GM19099 (cell line): ENCODE data around the gene MTCH1.

ENCODE experiments used
- POLR2A ChIP-seq: IDR thresholded peaks from 3 replicates; pipeline ENCODE4 v1.6.1; 2011; ENCODE audit warnings: low read depth; ENCODE audit not compliant: insufficient read length; ENCODE audit errors: extremely low read depth

Gene MTCH1

DNA sequence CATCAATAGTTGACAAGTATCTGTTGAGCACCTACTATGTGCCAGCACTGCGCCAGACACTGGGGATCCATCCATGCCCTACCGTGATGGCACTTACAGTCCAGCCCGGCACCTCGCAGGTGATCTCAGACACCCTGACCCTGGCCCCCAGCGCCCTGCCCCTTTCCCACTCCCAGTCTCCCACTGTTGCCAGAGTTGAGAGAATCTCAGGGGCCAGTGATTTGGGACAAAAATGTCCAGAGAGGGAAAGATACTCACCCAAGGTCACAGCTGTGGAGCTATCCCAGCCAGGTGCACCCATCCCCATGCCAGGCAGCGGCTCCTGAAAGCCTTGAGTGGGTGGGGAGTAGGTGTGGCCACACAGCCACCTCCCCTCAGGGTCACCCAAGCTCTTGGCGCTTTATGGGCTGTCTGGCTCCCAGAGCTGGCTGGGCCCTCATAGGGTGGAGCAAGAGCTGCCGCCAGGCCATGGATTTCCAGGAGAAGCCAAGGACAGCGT is 28.2 kb downstream of the MTCH1 start:
- TF ChIP-seq POLR2A: no peak

DNA sequence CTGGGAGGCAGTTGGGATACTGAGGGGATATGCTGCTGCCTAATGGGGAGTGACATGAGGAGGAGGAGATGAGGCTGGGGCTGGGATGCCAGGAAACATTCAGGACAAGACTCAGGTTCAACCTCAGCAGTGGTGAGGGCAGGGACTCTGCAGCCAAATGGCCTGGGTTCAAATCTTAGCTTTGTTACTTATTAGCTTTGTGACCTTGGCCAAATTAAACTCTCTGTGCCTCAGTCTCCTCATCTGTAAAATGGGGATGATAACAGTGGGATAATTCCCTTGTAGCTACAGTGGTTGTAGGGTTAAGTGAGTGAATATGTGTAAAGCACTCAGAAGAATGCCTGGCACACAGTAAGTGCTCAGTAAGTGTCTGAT is 29.6 kb downstream of the MTCH1 start:
- no peak for TF ChIP-seq POLR2A

DNA sequence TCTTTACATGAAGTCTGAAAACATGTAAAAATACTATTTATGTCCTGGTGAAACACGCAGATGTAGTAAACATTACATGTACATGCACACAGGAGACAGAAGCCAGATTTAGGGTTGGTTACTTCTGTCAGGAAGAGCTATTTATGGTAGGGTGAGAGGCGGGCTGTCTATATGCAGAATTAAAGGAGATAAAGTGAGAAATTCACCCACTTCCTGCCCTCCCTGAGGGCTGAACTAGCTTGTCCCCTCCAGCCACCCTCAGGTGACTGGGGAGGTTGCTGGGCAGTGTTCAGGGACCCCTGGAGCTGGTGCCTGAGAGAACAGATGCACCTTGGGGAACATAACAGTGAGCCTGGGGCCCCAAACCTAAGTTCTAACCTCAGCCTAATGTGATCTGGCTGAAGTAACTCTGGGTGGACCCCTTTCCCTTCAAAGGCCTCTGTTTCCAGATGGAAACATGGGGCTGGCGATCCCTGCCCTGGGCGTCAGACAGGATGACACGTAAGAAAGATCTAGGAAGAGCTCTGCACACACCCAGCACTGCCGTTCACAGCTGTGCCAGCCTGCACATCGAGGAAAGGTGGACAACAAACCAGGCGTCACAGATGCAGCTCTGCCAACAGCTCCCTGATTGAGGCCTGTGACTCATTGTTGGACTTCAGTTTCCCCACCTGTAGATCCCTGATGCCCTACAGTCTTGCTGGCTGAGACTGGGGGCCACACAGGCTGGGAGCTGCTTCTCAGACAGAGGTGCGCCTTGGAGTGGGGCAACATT is 30.1 kb downstream of the MTCH1 start:
- no peak for TF ChIP-seq POLR2A

DNA sequence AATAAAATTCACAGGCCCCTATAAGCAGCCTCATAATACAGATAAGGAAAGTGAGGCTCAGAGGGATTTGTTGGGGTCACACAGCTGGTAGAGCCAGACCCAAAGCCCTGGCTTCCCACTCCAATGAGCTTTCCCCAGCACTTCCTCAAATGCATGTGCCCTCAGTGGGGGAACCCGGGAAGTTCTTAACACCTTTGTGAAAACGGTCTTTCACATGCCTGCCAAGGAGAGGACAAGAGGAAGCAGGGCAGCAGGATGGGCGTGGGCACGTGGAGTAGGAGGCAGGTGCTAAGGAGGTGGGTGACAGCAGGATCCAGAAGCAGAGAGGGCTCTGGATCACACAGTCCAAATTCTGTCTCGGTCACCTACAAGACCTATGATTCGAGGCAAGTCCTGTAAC is 30.9 kb downstream of the MTCH1 start:
- no peak for TF ChIP-seq POLR2A

DNA sequence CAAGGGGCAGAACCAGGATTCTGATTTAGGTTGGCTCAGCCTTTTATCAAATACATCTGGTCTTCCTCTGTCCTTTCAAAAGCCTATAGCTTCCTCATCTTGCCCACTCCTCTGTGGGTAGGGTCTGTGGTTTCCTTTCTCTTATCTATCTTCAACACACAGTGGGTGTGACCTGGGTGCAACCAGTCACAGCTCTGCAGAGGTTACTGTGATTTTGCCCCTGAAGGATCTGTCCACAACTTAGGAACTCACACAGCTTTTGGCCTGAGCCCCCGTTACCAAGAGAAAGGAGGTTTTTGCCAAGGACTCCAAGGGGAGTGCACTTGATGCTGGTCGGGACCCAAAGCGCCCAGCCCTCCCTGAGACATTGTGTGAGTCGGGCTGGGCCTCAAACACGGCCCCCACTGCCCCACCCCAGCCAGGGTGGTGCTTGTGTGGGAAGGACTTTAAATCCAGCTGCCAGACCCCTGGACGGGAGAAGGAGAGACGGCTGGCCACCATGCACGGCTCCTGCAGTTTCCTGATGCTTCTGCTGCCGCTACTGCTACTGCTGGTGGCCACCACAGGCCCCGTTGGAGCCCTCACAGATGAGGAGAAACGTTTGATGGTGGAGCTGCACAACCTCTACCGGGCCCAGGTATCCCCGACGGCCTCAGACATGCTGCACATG is 31.6 kb downstream of the MTCH1 start, which contains the start of gene PI16:
Gene PI16 (plus strand): TSS at position 477 of the 670 bp plus-strand sequence. CDS start 23 bp downstream, at position 500.
- no peak for TF ChIP-seq POLR2A

DNA sequence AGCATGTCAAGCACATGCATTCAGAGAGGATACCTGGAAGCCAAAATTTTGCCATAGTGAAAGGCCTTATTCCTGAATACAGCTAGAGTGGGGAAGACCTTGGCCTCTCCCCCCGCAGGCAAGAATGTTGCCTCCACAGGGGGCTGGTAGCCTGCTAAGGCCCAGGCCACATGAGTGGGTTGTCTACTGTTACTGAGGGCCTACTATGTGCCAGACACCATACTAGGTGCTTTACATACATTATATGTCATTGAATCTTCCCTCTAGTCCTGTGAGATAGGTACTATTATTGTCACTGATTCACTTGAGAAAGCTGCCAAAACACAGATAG is 32.1 kb downstream of the MTCH1 start:
- TF ChIP-seq POLR2A: no peak

DNA sequence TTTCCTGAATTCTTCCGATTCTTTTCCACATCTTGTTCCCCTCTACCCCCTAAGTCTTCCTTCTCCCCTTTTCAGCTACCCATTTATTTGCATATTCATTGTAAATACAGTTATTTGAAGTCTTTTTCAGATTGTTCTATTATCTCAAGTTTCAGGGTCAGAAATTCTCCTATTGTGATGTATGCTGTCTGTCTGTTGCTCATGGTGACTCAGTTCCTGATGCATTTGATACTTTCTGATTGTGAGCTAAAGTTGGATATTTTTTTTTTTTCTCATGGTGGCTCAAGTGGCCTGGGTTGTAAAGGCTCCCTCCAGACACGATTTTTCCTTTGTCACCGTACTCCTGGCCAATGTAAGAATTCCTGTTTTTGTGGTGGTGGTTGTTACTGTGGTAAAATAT is 36.4 kb downstream of the MTCH1 start:
- no peak for TF ChIP-seq POLR2A

DNA sequence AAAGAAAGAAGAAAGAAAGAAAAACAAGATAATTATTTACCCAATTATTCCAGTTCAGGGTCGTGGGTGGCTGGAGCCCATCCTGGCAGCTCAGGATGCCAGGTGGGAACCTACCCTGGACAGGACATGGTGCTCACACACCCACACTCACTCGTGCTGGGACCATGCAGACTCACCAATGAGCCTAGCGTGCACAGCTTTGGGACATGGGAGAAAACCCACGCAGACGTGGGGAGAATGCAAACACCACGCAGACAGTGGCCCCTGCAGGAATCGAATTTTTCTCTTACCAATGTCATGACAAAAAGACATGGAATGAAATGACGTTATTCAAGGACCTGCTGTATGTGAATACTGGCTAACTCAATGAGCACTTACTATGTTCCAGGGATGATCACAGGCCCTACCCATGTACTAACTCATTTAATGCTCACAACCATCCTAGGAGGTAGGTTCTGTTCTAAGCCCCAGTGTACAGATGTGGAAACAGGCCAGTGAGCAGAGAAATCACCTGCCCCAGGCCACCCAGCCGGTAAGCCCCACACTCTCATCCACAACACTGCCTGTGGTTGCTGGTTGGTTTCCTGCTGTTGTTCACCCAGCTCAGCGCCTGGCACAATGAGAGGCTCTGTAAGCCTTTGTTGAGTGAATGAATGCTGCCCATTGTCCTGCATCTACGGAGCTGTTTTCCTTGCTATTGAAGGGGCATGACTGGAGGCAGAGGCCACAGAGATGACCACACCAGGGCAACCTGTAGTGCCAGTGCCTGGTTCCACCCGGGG is 38.2 kb downstream of the MTCH1 start:
- TF ChIP-seq POLR2A: no peak

DNA sequence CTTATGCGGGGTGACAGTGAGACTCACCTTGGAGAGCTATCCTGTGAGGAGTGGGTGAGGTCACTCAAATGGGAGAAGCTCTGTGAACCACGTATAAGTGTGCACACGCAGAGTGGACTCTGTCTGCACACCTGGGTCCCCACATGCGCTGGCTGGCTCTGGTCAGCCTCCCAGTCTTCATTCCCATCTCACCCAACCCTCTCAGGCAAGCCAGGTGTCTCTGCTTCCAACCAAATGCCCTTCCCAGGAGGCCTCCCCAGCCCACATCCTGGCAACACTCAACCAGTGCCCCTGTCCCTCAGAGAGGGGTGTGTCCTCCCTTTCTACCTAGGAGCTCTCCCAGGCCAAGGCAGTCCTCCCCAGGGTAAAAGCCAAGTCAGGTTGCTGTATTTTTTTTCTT is 39.5 kb downstream of the MTCH1 start:
- no peak for TF ChIP-seq POLR2A

DNA sequence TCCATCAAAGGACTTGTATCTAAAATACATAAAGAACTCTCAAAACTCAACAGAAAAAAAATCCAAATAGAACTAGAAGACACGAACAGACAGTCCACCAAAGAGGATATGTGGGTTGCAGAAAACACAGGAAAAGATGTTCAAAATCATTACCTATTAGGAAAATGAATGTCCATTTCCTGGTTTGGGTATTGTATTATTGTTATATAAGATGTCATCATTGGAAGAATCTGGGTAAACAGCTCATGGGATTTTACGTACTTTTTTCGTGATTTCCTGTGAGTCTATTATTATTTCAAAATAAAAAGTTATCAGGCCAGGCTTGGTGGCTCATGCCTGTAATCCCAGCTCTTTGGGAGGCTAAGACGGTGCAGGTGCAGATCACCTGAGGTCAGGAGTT is 40.7 kb downstream of the MTCH1 start:
- no peak for TF ChIP-seq POLR2A

DNA sequence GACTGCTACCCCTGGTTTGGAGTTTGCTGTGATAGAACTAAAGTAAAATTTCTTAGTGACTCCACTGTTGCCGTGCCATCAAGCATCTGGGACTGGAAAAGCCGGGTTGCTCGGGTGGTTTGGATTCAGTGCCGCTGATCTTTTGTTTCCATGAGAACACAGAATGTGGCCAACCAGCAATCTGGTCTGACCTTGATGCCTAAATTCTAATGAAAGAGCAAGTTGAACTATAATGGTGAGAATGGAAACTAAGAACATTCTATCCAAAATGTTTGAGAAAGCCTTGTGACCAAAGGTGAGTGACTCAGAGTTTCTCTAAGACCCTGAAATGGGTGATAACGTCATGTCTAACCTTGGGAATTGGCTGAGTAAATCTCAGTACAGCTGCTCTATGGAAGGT is 41.3 kb downstream of the MTCH1 start:
- TF ChIP-seq POLR2A: no peak

DNA sequence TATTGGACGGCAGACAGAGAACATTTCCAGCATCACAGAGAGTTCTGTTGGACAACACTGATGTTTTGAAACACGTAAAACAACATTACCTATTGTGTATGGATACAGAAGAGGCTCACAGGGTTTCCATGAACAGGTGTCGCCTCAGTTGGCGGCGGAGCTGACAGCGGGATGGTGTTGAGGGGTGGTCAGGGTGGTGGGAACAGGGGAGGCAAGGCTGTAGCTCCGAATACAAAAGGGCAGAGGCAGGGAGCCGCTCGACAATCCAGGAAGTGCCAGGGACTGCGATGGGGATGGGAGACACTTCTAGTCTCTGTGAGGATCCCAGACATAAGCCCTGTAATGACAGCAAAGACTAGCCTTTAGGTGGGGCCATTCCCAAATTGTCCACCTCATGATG is 46.0 kb downstream of the MTCH1 start:
- no peak for TF ChIP-seq POLR2A

DNA sequence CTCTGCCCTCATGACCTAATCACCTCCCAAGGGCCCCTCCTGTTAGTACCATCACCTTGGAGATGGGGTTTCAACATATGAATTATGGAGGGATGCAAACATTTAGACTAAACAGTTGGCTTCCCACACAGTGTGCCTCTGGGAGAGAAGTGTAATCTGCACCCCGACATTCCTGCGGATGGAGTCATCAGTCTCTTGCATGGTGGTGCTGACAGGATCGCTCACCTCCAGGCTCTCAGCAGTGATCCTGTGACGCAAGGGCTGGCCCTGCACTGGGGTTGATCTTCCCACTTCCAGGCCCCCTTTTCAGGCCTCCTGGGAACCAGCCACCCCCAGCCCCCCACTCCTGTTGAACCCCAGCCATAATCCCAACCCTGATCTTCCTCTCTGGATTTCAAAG is 47.5 kb downstream of the MTCH1 start:
- TF ChIP-seq POLR2A: no peak

DNA sequence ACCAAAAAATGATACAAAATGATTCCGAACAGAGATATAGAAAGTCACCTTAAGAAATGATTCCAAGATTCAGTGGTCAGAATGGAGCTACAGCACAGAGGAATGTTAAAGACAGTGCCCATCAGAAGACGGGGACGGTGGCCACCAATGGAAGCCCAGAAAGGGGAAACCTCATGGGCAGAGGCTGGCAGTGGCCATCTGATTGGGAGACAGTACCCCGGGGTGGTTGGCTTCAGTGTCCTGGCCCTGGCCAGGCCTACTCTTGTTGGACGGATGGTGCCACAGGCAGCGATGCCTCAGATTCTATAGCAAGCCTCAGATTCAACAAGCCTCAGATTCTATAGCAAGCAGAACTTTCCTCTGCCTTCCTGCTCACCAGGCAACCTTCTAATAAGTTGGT is 48.1 kb downstream of the MTCH1 start:
- no peak for TF ChIP-seq POLR2A

DNA sequence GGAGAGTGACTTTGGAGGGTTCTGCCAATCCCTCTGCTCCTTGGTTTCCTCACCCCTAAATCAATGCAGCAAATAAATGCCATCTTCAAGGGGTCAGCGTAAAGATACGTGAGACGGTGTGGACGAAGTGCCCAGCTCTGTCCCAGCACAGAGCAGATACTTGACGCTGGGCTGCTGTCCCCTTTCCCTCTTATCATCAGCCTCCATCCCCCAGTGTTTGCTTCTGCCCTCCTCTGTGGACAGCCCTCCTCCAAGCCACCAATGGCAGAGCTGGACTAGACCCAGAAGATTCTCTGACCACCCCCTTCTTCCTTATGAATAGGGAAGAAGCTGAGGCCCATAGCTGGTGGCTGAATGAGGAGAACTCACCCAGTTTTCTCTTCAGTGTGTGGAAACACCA is 49.2 kb downstream of the MTCH1 start:
- no peak for TF ChIP-seq POLR2A

DNA sequence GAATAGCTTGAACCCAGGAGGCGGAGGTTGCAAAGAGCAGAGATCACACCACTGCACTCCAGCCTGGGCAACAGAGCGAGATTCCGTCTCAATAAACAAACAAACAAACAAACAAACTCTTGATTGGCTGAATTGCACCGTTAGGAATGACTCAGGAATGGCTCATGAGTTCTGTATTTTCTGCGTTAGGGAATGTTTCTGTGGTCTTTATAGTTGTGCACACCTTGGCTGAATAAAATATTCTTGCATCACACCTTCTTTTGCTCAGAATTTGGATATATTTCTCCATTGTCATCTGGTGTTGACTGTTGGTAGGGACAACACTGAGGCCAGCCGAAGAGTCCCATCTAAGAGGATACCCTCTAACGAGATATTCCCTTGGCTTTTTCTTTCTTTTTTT is 51.1 kb downstream of the MTCH1 start:
- TF ChIP-seq POLR2A: no peak

DNA sequence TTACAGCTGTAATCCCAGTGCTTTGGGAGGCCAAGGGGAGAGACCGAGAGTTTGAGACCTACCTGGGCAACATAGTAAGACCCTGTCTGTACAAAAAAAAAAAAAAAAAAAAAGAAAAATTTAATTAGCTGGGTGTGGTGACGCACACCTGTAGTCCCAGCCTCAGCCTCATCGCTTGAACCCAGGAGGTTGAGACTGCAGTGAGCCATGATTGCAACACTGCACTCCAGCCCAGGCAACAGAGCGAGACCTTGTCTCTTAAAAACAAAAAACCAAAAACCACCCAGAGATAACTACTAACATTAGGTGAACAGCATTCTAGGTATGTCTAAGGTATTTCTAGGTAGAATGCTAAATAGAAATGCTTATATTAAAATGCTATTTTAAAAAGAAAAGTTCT is 52.5 kb downstream of the MTCH1 start:
- TF ChIP-seq POLR2A: no peak

DNA sequence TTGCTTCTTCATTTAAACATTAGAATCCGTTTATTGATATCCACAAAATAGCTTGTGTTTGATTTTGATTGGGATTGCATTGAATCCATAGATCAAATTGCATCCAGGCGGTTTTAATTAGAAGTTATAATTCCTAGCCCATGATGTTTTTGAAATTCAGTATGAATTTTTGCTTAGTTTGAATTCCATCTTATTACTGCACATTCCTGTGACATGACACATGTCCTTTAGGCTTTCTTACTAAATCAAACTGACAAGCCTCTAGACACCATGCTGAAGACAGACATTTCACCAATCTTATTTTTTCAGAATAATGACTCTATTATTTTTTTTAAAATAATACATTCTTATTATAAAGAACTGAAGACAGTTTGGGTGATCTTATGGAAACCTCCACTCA is 52.9 kb downstream of the MTCH1 start:
- no peak for TF ChIP-seq POLR2A
